ENCODE data around the gene CDC42.

DNA sequence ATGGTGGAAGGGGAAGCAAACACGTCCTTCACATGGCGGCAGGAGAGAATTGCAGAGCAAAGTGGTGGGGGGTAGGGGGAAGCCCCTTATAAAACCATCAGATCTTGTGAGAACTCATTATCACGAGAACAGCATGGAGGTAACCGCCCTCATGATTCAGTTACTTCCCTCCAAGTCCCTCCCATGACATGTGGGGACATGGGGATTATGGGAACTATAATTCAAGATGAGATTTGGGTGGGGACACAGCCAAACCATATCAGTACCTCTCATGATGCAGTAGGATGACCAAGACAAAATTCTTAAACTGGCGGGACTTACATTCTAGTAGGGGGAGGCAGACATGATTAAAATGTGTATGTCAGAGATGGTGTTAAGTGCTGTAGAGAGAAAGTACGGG lies 51.6 kb downstream of the CDC42 start:
- TF ChIP-seq JUN (IDR thresholded peaks at IDR 0.05; ENCODE audit: borderline replicate concordance, low read depth, low read length), result no peak
- no peak for TF ChIP-seq JUN (CRISPR knock-in tag; IDR thresholded peaks at IDR 0.05; ENCODE audit: borderline replicate concordance)
- TF ChIP-seq ZNF449 (CRISPR knock-in tag; IDR thresholded peaks at IDR 0.05), result no peak
- TF ChIP-seq, protein P1, sequence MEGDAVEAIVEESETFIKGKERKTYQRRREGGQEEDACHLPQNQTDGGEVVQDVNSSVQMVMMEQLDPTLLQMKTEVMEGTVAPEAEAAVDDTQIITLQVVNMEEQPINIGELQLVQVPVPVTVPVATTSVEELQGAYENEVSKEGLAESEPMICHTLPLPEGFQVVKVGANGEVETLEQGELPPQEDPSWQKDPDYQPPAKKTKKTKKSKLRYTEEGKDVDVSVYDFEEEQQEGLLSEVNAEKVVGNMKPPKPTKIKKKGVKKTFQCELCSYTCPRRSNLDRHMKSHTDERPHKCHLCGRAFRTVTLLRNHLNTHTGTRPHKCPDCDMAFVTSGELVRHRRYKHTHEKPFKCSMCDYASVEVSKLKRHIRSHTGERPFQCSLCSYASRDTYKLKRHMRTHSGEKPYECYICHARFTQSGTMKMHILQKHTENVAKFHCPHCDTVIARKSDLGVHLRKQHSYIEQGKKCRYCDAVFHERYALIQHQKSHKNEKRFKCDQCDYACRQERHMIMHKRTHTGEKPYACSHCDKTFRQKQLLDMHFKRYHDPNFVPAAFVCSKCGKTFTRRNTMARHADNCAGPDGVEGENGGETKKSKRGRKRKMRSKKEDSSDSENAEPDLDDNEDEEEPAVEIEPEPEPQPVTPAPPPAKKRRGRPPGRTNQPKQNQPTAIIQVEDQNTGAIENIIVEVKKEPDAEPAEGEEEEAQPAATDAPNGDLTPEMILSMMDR (IDR thresholded peaks at IDR 0.05 in 2 of 3, conservative IDR thresholded peaks at IDR 0.05 in 1 of 3; ENCODE audit: insufficient read depth in 2 of 3, low read depth in 1 of 3, low read length in 3 of 3), result no peak
